Fibroblast of lung (primary cell): Measurements from ENCODE around the gene NCAN.

Experiments used
- CTCF ChIP-seq, 2 donors: IDR thresholded peaks in 1 of 2; conservative IDR thresholded peaks in 1 of 2; 1 replicate in 1 of 2; 2 replicates in 1 of 2; pipeline ENCODE4 v1.5.1; 2011 to 2012; ENCODE audit warnings: low read length in 2 of 2, control low read depth in 1 of 2, inconsistent platforms in 1 of 2, low read depth in 1 of 2, mild to moderate bottlenecking in 1 of 2
- EZH2 ChIP-seq: IDR thresholded peaks from 2 replicates; pipeline ENCODE4 v1.5.1; 2012; ENCODE audit warnings: low read length, control low read depth, mild to moderate bottlenecking; ENCODE audit errors: missing control alignments

DNA sequence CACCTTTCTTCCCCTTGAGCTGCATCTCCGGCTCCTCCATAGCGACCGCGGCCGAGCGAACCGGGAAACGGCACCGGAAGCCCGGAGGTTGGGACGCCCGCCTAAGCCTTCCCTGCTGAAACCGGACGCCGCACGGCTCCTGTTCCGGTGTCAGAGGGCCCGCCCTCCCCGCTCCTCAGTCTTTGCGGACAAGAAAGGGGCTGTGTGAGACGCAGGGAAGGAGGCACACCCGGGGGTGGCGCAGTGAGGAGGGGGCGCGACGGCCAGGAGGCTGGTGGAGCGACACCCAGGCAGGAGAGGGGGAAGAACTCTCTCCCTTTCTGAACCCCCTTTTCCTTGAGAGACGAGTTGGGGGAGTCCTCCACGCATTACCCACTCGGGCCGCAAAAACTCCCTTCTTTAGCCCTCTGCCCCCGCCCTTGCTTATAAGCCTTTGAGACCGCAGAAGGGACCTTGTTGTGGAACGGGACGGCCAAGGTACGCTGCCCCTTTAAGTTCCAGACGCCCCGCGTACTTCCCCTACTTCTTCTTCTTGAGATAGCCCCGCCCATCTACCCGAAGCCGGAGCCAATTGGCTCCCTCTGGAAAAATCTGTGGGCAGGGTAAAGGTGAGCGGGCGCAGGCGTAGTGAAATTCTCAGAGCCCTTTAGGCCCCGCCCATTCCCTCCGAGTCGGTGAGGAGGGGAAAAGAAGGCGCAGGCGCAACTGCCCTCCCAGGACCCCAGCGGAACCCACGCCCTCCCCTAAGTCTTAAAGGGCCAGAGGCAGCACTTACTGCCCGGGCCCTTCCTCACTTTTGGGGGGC is 19.5 kb upstream of the NCAN start, which contains the start of the genes BORCS8 and RFXANK:
- TF ChIP-seq CTCF (conservative IDR thresholded peaks at IDR 0.05 in 1 of 2, IDR thresholded peaks at IDR 0.05 in 1 of 2; ENCODE audit: low read depth in 1 of 2, low read length in 2 of 2) (no peak), EZH2 (no peak)
